GM19099 (cell line): ENCODE measurements around the gene SLTM.

Experiments used
- POLR2A ChIP-seq: IDR thresholded peaks from 3 replicates; pipeline ENCODE4 v1.6.1; 2011; ENCODE audit warnings: low read depth; ENCODE audit not compliant: insufficient read length; ENCODE audit errors: extremely low read depth

The SLTM gene

DNA sequence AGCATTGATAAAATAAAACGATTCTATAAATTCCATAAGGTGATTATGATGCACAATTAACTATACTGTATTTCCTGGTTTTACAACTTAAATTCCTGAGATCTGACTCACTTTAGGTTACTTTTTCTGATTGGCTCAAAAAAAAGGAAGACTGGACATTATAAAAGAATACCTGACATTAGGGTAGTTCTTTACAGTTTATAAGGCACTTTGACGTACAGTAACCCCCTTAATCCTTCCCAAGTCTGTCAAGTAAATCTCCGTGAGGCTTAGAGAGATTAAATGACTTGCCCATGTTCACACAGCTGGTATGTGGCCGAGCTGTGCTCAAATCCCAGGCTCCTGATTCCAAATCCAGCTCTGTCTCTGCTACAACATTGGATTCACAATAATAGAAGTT is 1.0 kb upstream of the SLTM start:
- TF ChIP-seq POLR2A = no peak

- TF ChIP-seq POLR2A = no peak
Measured at GRCh38 chr15:58934114-58934447, 602 bp upstream of the SLTM start.

DNA sequence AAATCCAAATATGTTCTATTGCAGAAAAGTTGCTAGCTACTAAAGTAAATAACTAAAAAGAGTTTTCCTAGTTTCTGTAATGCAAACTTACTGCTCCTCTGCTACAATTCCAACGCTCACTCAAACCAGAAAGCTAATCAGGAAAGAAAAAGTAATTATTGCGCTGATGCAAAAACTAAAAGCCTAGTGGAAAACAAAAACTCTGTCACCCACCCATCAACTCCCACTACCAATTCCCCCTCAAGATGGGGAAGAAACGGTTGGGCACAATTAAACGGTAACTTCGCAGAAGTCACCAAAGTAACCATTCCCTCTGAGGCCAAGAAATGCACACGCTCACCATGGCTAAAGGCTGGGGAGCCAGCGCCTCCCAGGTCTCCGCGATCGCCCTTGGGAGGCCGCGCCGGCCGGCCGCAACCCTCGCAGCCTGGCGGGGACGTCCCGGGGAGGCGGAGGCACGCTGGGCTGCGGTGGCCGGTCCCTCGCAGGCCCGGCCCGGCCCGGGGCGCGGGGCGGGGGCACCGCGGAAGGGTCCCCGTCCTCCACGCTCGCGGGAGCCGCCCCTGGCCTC is 684 bp downstream of the SLTM start:
- TF ChIP-seq POLR2A = no peak

DNA sequence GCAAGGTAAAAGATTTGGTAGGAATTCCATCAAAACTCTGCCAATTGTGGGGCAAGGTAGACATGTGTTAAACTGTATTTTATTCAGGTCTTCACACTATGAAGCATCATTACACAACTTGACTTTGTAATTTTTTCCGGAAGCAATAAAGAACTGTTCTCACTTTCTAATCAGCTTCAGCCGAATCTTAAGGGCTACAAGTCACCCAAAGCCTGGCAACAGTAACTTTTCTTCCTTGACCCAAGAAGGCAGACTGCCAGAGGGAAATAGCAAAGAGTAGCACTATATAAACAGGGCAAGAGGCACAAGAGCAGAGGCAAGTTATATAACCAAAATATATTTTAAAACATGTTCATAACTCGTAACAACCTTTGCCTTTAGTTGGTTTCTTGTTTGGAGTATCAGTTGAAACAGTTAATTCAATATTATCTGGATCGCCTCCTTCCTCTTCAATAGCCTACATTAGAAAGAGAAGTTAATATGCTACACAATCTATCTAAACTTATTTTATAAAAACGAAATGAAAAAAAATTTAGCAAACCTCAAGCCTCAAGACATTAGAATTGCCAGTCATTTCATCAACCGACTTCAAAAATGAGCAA is 1.4 kb downstream of the SLTM start:
- no peak for TF ChIP-seq POLR2A

DNA sequence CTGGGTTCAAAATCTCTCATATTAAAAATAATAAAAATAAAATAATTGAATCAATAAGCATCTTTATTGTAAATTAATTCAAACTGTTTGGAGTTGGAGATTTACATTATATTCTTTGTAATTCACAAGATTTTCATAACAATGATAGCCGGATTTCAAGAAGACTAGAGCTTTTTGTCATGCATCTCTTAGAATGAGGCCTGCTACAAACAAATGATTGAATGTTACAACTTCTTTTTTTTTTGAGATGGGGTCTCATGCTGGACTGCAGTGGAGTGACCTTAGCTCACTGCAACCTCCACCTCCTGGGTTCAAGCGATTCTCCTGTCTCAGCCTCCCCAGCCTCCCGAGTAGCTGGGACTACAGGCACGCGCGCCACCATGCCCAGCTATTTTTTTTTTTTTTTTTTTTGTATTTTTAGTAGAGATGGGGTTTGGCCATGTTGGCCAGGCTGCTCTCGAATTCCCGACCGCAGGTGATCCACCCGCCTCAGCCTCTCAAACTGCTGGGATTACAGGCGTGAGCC is 3.5 kb downstream of the SLTM start:
- no peak for TF ChIP-seq POLR2A

GRCh38 chr15:58926823-58927222 is 6.7 kb downstream of the SLTM start:
- TF ChIP-seq POLR2A = no peak

DNA sequence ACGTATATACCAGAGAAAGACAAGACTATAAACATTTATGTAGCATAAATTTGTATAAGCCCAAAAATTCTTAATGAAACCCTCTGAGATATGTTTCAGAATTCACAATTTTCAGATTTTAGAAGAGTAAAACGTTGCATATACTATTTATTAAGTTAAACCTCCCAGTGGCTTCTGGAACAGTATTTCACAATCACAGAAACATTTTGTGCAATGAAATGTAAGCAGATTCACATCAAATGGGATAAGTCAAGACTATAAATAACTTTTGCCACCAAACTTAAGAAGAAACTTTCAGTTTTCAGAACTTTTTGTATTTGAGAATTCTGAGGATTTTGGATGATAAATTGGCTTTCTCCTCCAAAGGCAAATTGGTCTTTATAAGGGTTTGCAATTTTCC is 9.2 kb downstream of the SLTM start:
- TF ChIP-seq POLR2A = no peak

DNA sequence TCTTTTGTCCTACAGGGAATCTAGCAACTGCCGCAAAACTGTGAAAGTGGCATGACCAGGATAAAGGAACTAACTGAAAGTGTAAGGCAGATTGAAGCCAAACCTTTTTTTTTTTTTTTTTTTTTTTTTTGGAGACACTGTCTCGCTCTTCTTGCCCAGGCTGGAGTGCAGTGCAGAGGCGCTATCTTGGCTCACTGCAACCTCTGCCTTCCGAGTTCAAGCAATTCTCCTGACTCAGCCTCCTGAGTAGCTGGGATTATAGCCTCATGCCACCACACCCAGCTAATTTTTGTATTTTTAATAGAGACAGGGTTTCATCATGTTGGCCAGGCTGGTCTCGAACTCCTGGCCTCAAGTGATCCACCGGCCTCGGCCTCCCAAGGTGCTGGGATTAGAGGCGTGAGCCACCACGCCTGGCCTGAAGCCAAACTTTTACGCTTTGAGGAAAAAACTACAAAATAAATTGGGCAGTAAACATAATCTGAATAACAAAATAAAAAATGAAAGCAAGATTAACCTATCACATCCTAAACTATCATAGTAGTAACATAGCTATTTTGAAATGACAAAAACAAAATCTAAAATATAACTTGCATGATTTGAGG is 9.7 kb downstream of the SLTM start:
- TF ChIP-seq POLR2A = no peak

DNA sequence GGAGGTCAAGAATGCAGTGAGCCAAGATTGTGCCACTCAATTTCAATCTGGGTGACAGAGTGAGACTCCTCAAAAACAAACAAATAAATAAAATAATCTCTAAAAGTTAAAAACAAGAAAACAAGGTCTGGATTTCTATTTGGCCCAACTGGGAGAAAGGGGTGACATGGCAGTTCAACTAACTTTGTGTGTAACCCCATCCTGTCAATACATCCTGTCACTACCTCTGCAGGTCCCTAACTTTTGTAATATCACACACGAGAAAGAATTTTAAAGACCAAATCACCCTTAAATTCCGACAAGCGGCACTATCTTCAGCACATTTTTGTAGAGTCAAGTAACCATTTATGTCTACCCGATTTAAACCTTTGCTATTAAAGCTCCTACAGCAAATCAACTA is 10.2 kb downstream of the SLTM start:
- no peak for TF ChIP-seq POLR2A

DNA sequence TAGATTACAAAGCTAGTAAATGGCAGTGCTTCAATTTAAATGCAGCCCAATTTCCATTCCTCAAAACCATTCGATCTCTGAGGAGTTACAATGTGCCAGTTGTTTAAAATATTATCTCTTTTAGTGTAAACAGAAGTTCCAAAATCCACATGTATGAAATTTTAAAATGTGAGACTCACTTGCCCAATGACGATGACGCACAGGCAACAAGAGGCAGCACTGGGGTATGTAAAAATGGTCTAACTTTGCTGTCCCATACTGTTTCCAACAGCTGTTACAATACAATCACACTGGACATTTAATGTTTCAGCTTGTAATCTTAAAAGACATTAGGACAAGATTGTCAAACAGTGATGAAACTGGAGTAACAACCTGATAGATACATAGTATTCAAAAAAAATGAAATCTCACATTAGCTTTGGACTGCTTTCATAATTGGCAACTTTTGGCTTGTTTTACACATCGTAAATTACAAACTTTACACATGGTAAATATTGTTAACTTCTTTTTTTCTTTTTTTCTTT is 12.2 kb downstream of the SLTM start:
- TF ChIP-seq POLR2A = no peak

DNA sequence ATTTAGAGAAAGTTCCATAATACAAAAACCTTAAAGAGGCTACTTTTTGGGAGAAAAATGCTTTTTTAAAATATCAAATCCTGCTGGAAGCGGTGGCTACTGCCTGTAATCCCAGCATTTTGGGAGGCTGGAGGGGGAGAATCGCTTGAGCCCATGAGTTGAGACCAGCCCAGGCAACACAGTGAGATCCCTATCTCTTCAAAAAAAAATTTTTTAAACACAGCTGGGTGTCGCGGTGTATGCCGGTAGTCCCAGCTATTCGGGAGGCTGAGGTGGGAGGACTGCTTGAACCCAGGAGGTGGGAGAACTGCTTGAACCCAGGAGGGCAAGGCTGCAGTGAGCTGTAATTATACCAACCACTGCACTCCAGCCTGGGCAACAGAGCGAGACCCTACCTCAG is 14.2 kb downstream of the SLTM start:
- no peak for TF ChIP-seq POLR2A

GRCh38 chr15:58918239-58918638 is 15.2 kb downstream of the SLTM start:
- TF ChIP-seq POLR2A = no peak

DNA sequence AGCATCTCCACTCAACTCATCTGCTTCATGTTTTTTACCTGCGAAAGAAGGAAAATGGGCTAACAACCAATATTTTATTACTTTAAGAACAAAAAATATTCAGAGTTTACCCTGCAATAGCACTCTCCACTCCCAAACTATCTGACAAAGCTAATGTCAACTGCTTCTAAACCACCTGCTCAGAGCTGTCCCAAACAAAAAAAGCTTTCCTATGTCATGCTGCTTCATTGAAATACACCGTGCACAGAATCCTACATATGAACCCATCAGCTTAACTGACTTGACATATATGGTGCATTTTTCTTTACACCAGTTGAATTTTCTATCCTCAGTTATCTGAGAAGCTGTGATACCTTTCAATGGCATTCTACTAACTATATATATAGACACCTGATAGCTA is 16.5 kb downstream of the SLTM start:
- TF ChIP-seq POLR2A = no peak

- TF ChIP-seq POLR2A = no peak
Measured at GRCh38 chr15:58910456-58910855, 23.0 kb downstream of the SLTM start.

DNA sequence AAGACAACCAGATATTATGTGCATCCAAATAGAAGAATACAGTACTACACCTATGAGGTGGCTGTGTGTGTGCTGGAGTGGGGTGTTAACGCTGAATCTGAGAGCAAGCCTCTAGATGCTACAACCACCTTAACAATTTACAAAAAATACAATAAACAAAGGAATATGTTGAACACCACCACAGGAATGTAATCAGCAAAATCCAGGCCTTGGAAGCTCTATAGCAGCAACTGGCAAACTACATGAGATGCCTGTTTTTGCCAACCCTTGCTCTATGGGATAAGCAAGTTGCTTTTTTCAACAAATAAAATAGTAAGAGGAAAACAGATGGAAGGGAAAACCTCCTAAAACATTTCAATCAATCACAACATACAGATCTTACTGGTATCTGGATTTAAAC is 23.9 kb downstream of the SLTM start:
- no peak for TF ChIP-seq POLR2A

DNA sequence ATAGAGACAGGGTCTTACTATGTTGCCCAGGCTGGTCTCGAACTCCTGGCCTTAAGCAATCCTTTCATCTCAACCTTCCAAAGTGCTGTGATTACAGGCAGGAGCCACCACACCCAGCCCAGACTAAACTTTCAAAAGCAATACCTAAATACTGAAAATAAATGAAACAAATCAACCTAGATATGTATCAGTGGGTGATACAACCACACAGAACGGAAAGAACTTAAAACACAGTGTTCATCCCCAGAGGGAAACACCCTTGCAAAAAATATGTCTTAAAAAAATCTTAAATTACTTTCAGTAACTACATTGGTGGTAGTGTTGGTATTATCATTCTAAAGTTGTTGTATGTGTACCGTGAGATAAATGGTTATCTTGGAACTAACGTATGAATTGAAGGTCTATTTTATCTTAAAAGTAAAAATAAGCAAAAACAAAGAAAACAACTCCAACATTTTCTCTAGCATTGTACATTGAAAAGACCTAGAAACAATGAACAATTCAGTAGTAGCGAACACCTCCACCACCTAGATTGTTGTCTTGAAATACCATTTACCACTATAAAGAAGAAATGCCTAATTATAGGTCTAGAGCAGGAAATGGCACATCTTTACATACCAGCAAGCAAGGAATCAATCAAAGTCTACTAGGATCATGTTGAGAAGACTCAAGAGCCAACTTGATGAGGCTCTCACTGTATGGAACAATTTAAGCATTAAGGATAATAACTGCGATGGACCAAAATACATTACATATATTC is 24.7 kb downstream of the SLTM start:
- TF ChIP-seq POLR2A = no peak

DNA sequence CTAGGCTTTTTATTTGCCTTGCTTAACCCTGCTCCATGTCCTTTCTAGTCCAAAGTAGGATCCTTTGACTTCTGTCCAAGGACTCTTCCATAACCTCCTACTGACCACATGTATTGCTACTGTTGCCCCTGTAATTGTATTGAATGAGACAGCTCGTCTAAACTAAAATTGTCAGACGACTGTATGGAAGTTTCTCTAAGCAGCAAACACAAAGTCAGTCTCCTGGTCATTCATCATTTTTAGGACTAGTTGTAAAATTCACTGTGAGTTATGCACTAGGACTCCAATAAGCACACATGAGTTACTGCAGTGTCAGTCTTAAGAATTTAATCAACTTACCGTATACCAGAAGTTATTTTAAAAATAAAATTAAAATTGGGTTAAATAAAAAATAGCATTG is 32.8 kb downstream of the SLTM start:
- TF ChIP-seq POLR2A = no peak
